GM06990 (cell line): ENCODE data around the gene MCM8.

Experiments
- DNase-seq: peaks from one replicate; pipeline ENCODE4 v3.0.0-alpha.2; 2011; ENCODE audit not compliant: insufficient read length; ENCODE audit errors: extremely low read depth
- H3K27me3 ChIP-seq: replicated peaks from 2 replicates; pipeline ENCODE4 v1.6.0; 2011; ENCODE audit warnings: low read length; ENCODE audit not compliant: control insufficient read depth, insufficient read depth
- H3K36me3 ChIP-seq: 2 replicates; pipeline ENCODE4 v1.5.1; 2011; ENCODE audit warnings: low read length; ENCODE audit not compliant: control insufficient read depth, insufficient read depth
- H3K4me3 ChIP-seq: replicated peaks from 2 replicates; pipeline ENCODE4 v1.5.1; 2011; ENCODE audit warnings: low read depth, mild to moderate bottlenecking, control low read depth, low read length
- TF ChIP-seq, protein P1 (sequence below): IDR thresholded peaks from 2 replicates; pipeline ENCODE4 v1.5.1; 2011; ENCODE audit warnings: low read length, control low read depth, mild to moderate bottlenecking, inconsistent platforms; ENCODE audit not compliant: insufficient read depth, poor library complexity, severe bottlenecking

Gene MCM8

DNA sequence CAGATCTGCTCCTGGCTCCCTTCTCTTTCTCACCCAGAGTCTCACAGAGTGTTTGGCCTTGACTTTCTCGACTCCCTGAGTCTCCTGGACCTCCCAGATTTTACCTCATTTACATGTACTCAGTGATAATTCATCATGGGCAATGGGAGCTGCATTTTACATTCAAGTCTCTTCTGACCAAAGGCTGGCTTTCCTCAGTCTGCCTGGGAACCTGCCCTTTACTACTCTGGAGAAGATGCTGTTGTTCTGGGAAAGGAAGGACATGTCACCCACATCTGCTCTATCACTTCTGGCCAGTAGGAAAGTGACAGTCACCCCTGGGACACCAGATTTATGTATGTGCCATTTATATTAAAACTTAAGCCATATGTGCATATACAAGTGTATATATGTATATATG lies 96.0 kb downstream of the MCM8 start:
- TF ChIP-seq, protein P1, sequence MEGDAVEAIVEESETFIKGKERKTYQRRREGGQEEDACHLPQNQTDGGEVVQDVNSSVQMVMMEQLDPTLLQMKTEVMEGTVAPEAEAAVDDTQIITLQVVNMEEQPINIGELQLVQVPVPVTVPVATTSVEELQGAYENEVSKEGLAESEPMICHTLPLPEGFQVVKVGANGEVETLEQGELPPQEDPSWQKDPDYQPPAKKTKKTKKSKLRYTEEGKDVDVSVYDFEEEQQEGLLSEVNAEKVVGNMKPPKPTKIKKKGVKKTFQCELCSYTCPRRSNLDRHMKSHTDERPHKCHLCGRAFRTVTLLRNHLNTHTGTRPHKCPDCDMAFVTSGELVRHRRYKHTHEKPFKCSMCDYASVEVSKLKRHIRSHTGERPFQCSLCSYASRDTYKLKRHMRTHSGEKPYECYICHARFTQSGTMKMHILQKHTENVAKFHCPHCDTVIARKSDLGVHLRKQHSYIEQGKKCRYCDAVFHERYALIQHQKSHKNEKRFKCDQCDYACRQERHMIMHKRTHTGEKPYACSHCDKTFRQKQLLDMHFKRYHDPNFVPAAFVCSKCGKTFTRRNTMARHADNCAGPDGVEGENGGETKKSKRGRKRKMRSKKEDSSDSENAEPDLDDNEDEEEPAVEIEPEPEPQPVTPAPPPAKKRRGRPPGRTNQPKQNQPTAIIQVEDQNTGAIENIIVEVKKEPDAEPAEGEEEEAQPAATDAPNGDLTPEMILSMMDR = no peak
- peaks cover 2% of the 10 kb centered on the region; the same call in 1 of the 2 replicates for H3K27me3 ChIP-seq
- H3K36me3 ChIP-seq = no peaks in the 10 kb centered on the region
- DNase-seq = no peak
- H3K4me3 ChIP-seq = no peak overlapping the region

DNA sequence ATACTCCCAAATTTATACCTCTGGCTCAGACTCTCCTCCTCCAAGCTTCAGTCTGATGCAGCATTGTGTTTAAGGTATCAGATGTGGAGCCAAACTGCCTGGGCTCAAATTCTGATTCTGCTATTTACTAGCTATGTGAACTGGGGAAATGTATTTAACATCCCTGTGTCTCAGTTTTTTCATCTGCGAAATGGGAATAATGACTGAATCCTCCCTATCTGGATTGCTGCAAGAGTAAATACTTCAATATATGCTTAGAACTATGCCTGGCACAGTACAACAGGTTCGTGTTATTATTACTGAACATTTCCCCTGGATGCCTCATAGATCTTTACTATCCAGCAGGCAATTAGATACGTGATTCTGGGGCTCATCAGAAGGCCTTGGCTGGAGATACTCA lies 97.9 kb downstream of the MCM8 start:
- TF ChIP-seq, protein P1 = no peak
- peaks cover 2% of the 10 kb centered on the region; the same call in 1 of the 2 replicates for H3K27me3 ChIP-seq
- no peaks in the 10 kb centered on the region for H3K36me3 ChIP-seq
- H3K4me3 ChIP-seq = no peak overlapping the region
- DNase-seq = no peak
